A172 (cell line): ENCODE measurements around the gene LCE3E. TPM values are rescaled to one million over a fixed set of nuclear protein-coding genes. Genes with fewer than 3 reads are reported as not detected.

Experiments used
- DNase-seq: peaks from one replicate; pipeline ENCODE4 v3.0.0-alpha.2; 2015; ENCODE audit warnings: low spot score
- total RNA-seq: library from RNA; depleted of rRNA; stranded (reverse); fragments of >200 nt; shearing (Covaris generic); gene quantifications from 2 replicates; pipeline ENCODE4 v1.2.3, GENCODE V29; 2014; rRNA removed

Gene LCE3E
- total RNA-seq, 1 experiment from 2014 or later, result not detected

- DNase-seq, result no peak
Measured at GRCh38 chr1:152516082-152516481, 50.5 kb downstream of the LCE3E start.

Other genes starting within 250 kb of the LCE3E start
- gene FLG, start 241.5 kb downstream of the LCE3E start, total RNA-seq, result not detected in 2 replicates
- gene FLG2, start 206.8 kb downstream of the LCE3E start, total RNA-seq, result not detected in 2 replicates
- gene CRNN, start 152.5 kb downstream of the LCE3E start, total RNA-seq, result not detected in 2 replicates
- not detected in 2 replicates for gene LCE5A, start 56.0 kb downstream of the LCE3E start, total RNA-seq
- gene CRCT1, start 52.3 kb downstream of the LCE3E start, total RNA-seq, result not detected in 2 replicates
- gene LCE3D, start 13.7 kb upstream of the LCE3E start, total RNA-seq, result not detected in 2 replicates
- gene LCE3C, start 33.5 kb upstream of the LCE3E start, total RNA-seq, result not detected in 2 replicates
- gene LCE3B, start 47.0 kb upstream of the LCE3E start, total RNA-seq, result not detected in 2 replicates
- not detected in 2 replicates for gene LCE3A, start 56.3 kb upstream of the LCE3E start, total RNA-seq
- gene LCE2D, start 96.6 kb upstream of the LCE3E start, total RNA-seq, result not detected in 2 replicates
- gene LCE2C, start 108.5 kb upstream of the LCE3E start, total RNA-seq, result not detected in 2 replicates
- gene LCE2B, start 119.3 kb upstream of the LCE3E start, total RNA-seq, result not detected in 2 replicates
- not detected in 2 replicates for gene LCE2A, start 131.6 kb upstream of the LCE3E start, total RNA-seq
- gene LCE4A, start 141.4 kb upstream of the LCE3E start, total RNA-seq, result not detected in 2 replicates
- gene KPRP, start 191.2 kb upstream of the LCE3E start, total RNA-seq, result not detected in 2 replicates
- gene LCE1F, start 208.4 kb upstream of the LCE3E start, total RNA-seq, result not detected in 2 replicates
- not detected in 2 replicates for gene LCE1E, start 219.5 kb upstream of the LCE3E start, total RNA-seq
- not detected in 2 replicates for gene LCE1D, start 229.9 kb upstream of the LCE3E start, total RNA-seq
- not detected in 2 replicates for gene LCE1C, start 239.9 kb upstream of the LCE3E start, total RNA-seq
- not detected in 2 replicates for gene LCE1B, start 245.2 kb upstream of the LCE3E start, total RNA-seq